Upper lobe of left lung (tissue), 6 donors: ENCODE data around the gene DOK4. TPM values are rescaled to one million over a fixed set of nuclear protein-coding genes. Genes with fewer than 3 reads are reported as not detected.

Experiments used
- ATAC-seq, 2 donors: fragments of 200-7000 bp; cut with Tn5 transposase; one replicate each; pipeline ENCODE4 v1.9.1; 2022; ENCODE audit warnings: mild to moderate bottlenecking in 2 of 2, moderate library complexity in 2 of 2; ENCODE audit not compliant: low FRiP score in 2 of 2
- DNase-seq, 2 donors: peaks; one replicate each; pipeline ENCODE4 v3.0.0-alpha.2; 2019 to 2020
- H3K27ac ChIP-seq, 4 donors: fragments of 200-600 bp; sonication (generic); one replicate each; pipeline ENCODE4 v1.5.1; 2016 to 2019
- H3K27me3 ChIP-seq, 4 donors: fragments of 200-600 bp; sonication (generic); one replicate each; pipeline ENCODE4 v1.5.1; 2017 to 2019
- H3K36me3 ChIP-seq, 4 donors: fragments of 200-600 bp; sonication (generic); one replicate each; pipeline ENCODE4 v1.5.1; 2016 to 2019
- H3K4me1 ChIP-seq, 4 donors: fragments of 200-600 bp; sonication (generic); one replicate each; pipeline ENCODE4 v1.5.1; 2018 to 2019
- H3K4me3 ChIP-seq, 4 donors: fragments of 200-600 bp; sonication (generic); one replicate each; pipeline ENCODE4 v1.5.1; 2017 to 2019; ENCODE audit warnings: mild to moderate bottlenecking in 2 of 4, moderate library complexity in 1 of 4
- H3K9me3 ChIP-seq, 4 donors: fragments of 200-600 bp; sonication (generic); one replicate each; pipeline ENCODE4 v1.5.1; 2018 to 2019
- EP300 ChIP-seq, 4 donors: sonication (generic); formaldehyde crosslinking; IDR thresholded peaks; one replicate each; pipeline ENCODE4 v1.5.1; 2017; ENCODE audit warnings: antibody characterized with exemption in 4 of 4, control low read depth in 2 of 4
- POLR2A ChIP-seq, 4 donors: fragments of 450-650 bp; IDR thresholded peaks; one replicate each; pipeline ENCODE4 v1.5.1; 2016 to 2017; ENCODE audit warnings: antibody characterized with exemption in 4 of 4, mild to moderate bottlenecking in 2 of 4
- POLR2AphosphoS5 ChIP-seq, 2 donors: sonication (generic); formaldehyde crosslinking; IDR thresholded peaks; one replicate each; pipeline ENCODE4 v1.5.1; 2017; ENCODE audit warnings: antibody characterized with exemption in 2 of 2
- WGBS, 2 donors: methylation state at CpG; one replicate each; pipeline ENCODE4 v1.1.5; 2017 to 2018; 5-methylcytosine and 5-hydroxymethylcytosine counted together
- total RNA-seq, 6 donors: library from RNA; depleted of rRNA in 4 of 6; stranded (reverse); fragments of >200 nt in 4 of 6; gene quantifications; one replicate each; pipeline versions ENCODE4 v1.1.0 to v1.2.1, GENCODE V29; 2016 to 2021
- TF ChIP-seq, protein P1 (sequence below), 6 experiments: fragments of 450-650 bp in 4 of 6; fragments of 200-600 bp in 2 of 6; sonication (generic) in 2 of 6; IDR thresholded peaks; one replicate each; pipeline ENCODE4 v1.5.1; 2016 to 2019; ENCODE audit warnings: antibody characterized with exemption in 6 of 6
- donor health status: DM: no; HTN: no; CAD: no; lungs with moderate emphysema.
- donor health status: DM: no; HTN: yes; CAD: no; lungs with severe emphysema.

Gene DOK4
- total RNA-seq, 6 donors from 2014 or later = 36.7 to 87.3 (median 54.1) TPM

DNA sequence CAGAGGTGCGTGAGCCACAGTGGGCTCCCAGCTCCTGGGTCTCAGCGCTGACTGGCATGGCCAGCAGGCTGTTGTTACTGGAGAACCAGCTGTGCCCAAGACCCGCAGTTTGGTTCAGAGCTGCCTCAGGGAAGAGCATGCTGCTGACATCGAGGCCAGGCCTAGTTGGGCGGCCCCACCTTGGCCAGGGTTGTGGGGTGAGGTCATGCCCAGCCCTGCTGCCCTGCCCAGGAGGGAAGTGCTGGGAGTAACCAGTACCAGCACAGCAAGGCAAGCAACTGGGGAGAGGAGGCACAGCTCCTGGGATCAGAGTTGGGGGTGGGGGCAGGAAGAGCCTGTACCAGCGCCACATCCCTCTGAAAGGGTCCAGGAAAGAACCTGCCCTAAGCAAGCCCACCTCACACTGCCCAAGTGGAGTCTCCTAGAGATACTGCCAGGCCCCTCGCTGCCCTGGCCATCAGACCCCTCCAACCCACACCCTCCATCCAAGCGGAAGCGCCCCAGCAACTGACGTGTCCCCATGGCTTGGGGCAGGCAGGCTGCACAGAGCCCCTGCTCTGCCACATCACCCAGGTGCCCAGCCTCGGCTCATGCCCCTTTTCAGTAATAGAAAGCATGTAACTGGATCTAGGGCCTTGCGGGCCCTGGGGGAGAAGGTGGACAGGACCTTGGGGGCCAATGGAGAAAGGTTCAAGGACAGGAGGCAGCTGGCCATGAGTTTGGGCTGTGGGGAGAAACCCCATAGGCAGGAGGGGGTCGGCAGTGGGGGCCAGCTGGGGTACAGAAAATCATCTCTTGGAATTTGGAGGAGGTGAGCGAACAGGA is 990 bp downstream of the DOK4 start:
- WGBS, 2 donors = 45 to 58% methylated on average over 4 to 12 of the region's 14 CpGs
- DNase-seq = peak; percentile 60 to 67
- peaks cover 21 to 42% (median 29%) of the 10 kb centered on the region in 4 donors for H3K4me1 ChIP-seq

DNA sequence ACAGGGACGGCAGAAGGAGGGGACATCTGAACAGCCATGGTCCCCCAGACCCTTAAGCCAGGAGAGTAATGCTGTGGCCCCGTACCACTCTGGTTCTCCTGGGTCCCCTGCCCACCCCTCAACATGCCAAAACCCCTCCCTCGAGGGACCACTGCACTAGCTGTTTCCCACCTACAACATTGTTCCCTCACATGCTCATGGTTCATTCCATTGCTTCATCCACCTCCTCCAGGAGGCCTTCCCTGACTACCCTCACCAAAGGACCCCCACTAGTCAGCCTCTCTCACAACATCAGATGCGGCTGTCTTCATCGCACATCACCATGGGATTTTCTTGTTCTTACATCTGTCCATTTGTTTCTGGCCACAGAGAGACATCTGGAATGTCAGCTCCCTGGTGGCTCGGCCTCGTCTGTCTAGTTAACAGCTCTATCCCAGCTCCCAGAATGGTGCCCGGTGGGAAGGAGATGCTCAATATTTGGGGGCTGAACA is 1.7 kb downstream of the DOK4 start:
- Histone ChIP-seq H3K27ac (peak overlapping the region in 3 of 4 donors; percentile 77 to 84 (median 83)), H3K4me3 (peak overlapping the region in 1 of 4 donors; percentile 92), H3K4me1 (peaks cover 28 to 49% (median 37%) of the 10 kb centered on the region in 4 donors), H3K27me3 (no peaks in the 10 kb centered on the region), H3K9me3 (no peaks in the 10 kb centered on the region), H3K36me3 (no peaks in the 10 kb centered on the region)
- TF ChIP-seq POLR2A (IDR thresholded peaks at IDR 0.05) (no peak), POLR2AphosphoS5 (IDR thresholded peaks at IDR 0.05) (no peak), EP300 (IDR thresholded peaks at IDR 0.05) (no peak)
- TF ChIP-seq, protein P1, sequence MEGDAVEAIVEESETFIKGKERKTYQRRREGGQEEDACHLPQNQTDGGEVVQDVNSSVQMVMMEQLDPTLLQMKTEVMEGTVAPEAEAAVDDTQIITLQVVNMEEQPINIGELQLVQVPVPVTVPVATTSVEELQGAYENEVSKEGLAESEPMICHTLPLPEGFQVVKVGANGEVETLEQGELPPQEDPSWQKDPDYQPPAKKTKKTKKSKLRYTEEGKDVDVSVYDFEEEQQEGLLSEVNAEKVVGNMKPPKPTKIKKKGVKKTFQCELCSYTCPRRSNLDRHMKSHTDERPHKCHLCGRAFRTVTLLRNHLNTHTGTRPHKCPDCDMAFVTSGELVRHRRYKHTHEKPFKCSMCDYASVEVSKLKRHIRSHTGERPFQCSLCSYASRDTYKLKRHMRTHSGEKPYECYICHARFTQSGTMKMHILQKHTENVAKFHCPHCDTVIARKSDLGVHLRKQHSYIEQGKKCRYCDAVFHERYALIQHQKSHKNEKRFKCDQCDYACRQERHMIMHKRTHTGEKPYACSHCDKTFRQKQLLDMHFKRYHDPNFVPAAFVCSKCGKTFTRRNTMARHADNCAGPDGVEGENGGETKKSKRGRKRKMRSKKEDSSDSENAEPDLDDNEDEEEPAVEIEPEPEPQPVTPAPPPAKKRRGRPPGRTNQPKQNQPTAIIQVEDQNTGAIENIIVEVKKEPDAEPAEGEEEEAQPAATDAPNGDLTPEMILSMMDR (IDR thresholded peaks at IDR 0.05) = no peak
- WGBS, 2 donors = 91 to 96% methylated on average over 7 to 8 of the region's 8 CpGs
- no peak for ATAC-seq
- no peak for DNase-seq

More for the DNA sequence above, 990 bp downstream of the DOK4 start:
- peak; percentile 35 to 46 for ATAC-seq
- TF ChIP-seq POLR2A (IDR thresholded peaks at IDR 0.05) = no peak
- Histone ChIP-seq H3K27me3 (no peaks in the 10 kb centered on the region), H3K9me3 (no peaks in the 10 kb centered on the region), H3K27ac (peak overlapping the region; percentile 67 to 84 (median 80)), H3K4me3 (peak overlapping the region; percentile 77 to 92 (median 84)), H3K36me3 (no peaks in the 10 kb centered on the region)

DNA sequence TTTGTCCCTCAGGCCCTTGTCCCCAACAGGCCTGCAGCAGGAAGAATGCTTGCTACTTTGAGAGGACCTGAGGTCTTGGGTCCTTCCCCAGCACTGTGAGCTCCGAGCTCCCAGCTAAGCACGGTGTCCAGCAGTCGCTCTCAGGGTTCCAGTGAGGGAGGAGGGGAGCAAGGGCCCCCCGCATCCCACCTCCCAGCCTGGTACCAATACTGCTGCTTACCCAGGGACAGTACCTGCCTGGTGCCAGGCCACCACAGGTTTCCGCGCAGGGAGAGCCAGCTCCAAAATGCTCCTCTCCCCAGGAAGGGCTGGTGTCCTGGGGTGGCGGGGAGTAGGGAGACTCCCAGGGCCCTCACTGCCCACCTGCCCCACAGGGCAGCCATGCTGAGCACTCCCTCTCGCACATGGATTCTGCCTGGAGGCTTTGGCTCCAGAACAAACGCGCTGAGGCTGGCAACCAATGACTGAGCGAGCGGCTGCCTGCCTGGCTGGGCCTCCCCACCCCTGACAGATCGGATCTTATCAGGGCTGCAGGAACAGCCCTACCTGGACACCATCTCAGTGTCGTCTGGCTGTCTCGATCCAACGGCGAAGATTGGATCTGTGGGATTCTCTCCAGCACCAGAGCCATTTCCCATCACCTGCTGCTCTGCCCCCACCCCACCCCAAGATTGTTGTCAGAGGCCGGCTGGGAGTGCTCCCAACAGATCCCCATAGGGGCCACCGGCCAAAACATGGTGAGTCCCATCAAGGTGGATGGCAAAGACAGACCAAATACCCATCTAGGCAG is 2.4 kb downstream of the DOK4 start:
- Histone ChIP-seq H3K36me3 (no peaks in the 10 kb centered on the region), H3K4me3 (no peak overlapping the region), H3K4me1 (peaks cover 33 to 55% (median 42%) of the 10 kb centered on the region in 4 donors), H3K9me3 (no peaks in the 10 kb centered on the region), H3K27me3 (no peaks in the 10 kb centered on the region), H3K27ac (peak overlapping the region in 3 of 4 donors; percentile 3 to 14 (median 12))
- DNase-seq (peak in 1 of 2 donors; percentile 57), ATAC-seq (no peak)
- no peak for TF ChIP-seq POLR2AphosphoS5 (IDR thresholded peaks at IDR 0.05)
- TF ChIP-seq, protein P1 (IDR thresholded peaks at IDR 0.05) = no peak
- TF ChIP-seq POLR2A (IDR thresholded peaks at IDR 0.05) = no peak
- TF ChIP-seq EP300 (IDR thresholded peaks at IDR 0.05) = no peak
- 64 to 90% methylated on average over 2 to 9 of the region's 19 CpGs for WGBS, 2 donors

DNA sequence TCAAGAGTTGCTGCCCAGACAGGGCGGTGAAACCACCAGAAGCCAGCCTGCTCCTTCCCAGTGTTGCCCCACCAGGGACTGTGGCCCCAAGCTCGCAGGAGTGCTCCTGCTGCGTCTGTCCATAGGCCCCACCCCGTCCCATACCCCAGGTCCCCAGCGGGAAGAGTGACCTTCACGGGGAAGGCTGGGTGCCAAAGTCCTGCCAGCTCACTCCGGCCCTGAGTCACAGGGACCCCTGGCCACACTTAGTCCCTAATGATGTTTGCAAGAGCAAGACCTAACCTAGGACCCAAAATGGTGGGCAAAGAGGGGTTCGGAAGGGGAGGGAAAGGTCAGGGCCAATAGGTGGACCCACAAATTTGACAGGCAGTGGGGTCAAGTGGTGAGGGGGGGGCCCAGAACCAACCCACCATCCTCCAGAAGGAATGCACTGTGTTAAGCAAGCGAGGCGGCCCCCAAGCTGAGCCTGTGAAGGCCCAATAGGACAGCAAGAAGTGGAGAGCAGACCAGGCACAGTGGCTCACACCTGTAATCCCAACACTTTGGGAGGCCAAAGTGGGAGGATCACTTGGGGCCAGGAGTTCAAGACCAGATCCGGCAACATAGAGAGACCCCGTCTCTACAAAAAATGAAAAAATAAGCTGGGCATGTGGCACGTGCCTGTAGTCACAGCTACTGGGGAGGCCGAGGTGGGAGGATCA is 3.3 kb downstream of the DOK4 start:
- H3K36me3 ChIP-seq = no peaks in the 10 kb centered on the region
- 86 to 92% methylated on average over 11 to 14 of the region's 14 CpGs for WGBS, 2 donors
- TF ChIP-seq, protein P1 (IDR thresholded peaks at IDR 0.05) = no peak
- TF ChIP-seq EP300 (IDR thresholded peaks at IDR 0.05) = no peak
- TF ChIP-seq POLR2A (IDR thresholded peaks at IDR 0.05) = no peak
- TF ChIP-seq POLR2AphosphoS5 (IDR thresholded peaks at IDR 0.05) = no peak
- no peak overlapping the region for H3K27ac ChIP-seq
- DNase-seq = peak in 1 of 2 donors; percentile 46
- no peak overlapping the region for H3K4me3 ChIP-seq
- no peaks in the 10 kb centered on the region for H3K9me3 ChIP-seq
- H3K4me1 ChIP-seq = peaks cover 39 to 65% (median 52%) of the 10 kb centered on the region in 4 donors
- H3K27me3 ChIP-seq = no peaks in the 10 kb centered on the region
- no peak for ATAC-seq
